B cell (primary cell): ENCODE measurements around the gene SLCO3A1. TPM values are rescaled to one million over a fixed set of nuclear protein-coding genes. Genes with fewer than 3 reads are reported as not detected.

ENCODE experiments used
- ATAC-seq: fragments of 200-7000 bp; cut with Tn5 transposase; one replicate; pipeline ENCODE4 v1.10.0; 2021; ENCODE audit warnings: low read depth, mild to moderate bottlenecking, moderate number of reproducible peaks, moderate library complexity
- CTCF ChIA-PET: fragments of 350-600 bp; sonication (Branson Sonifier 250); formaldehyde crosslinking; loops from one replicate; lab custom pipeline; 2021; ENCODE audit warnings: antibody characterized with exemption, inconsistent platforms; lab: Charles Lee
- POLR2A ChIA-PET: fragments of 350-600 bp; sonication (Branson Sonifier 250); formaldehyde crosslinking; loops from one replicate; lab custom pipeline; 2021; ENCODE audit warnings: antibody characterized with exemption; lab: Charles Lee
- DNase-seq: peaks from one replicate; pipeline ENCODE4 v3.0.0; 2013
- H2AFZ ChIP-seq: 2 replicates; pipeline ENCODE4 v1.6.1; 2012; ENCODE audit warnings: mild to moderate bottlenecking, low read depth, low read length; ENCODE audit not compliant: insufficient read depth, poor library complexity, severe bottlenecking
- H3K27ac ChIP-seq, 2 donors: 1 replicate in 1 of 2; 2 replicates in 1 of 2; pipeline ENCODE4 v1.5.1; 2012 to 2013; ENCODE audit warnings: low read length in 2 of 2, mild to moderate bottlenecking in 2 of 2, moderate library complexity in 1 of 2
- H3K27me3 ChIP-seq, 4 experiments: fragments of 200-600 bp in 1 of 4; sonication (generic) in 1 of 4; replicated peaks in 1 of 4; 1 replicate in 2 of 4; 2 replicates in 2 of 4; pipeline versions ENCODE4 v1.6.1 to v1.7.0; 2013 to 2016; ENCODE audit warnings: low read length in 3 of 4, mild to moderate bottlenecking in 2 of 4, mixed read lengths in 1 of 4, moderate library complexity in 1 of 4; ENCODE audit not compliant: insufficient read depth in 4 of 4, control insufficient read depth in 3 of 4; ENCODE audit errors: control extremely low read depth in 1 of 4
- H3K36me3 ChIP-seq, 2 experiments: replicated peaks in 1 of 2; 1 replicate in 1 of 2; 2 replicates in 1 of 2; pipeline versions ENCODE4 v1.6.1 to v1.7.1; 2013; ENCODE audit warnings: low read length in 1 of 2; ENCODE audit not compliant: insufficient read depth in 2 of 2, control insufficient read depth in 1 of 2; ENCODE audit errors: control extremely low read depth in 1 of 2, extremely low read depth in 1 of 2
- H3K4me1 ChIP-seq, 2 donors: fragments of 200-600 bp in 1 of 2; sonication (generic) in 1 of 2; 1 replicate in 1 of 2; 2 replicates in 1 of 2; pipeline versions ENCODE4 v1.5.1 to v1.6.1; 2013 to 2017; ENCODE audit warnings: low read length in 2 of 2; ENCODE audit not compliant: control insufficient read depth in 2 of 2, insufficient read depth in 2 of 2
- H3K4me2 ChIP-seq: replicated peaks from 2 replicates; pipeline ENCODE3; 2012; ENCODE audit warnings: mild to moderate bottlenecking, low read depth, low read length; ENCODE audit not compliant: poor library complexity, severe bottlenecking
- H3K4me3 ChIP-seq, 5 experiments: fragments of 200-600 bp in 1 of 5; sonication (generic) in 1 of 5; 1 replicate in 3 of 5; 2 replicates in 2 of 5; pipeline versions ENCODE4 v1.5.1 to v1.7.0; 2011 to 2016; ENCODE audit warnings: low read length in 4 of 5, mild to moderate bottlenecking in 4 of 5, low read depth in 2 of 5, control low read depth in 1 of 5, moderate library complexity in 1 of 5; ENCODE audit not compliant: insufficient read depth in 1 of 5; ENCODE audit errors: control extremely low read depth in 1 of 5, extremely low read depth in 1 of 5
- H3K79me2 ChIP-seq: fragments of 200-600 bp; sonication (generic); one replicate; pipeline ENCODE4 v1.6.0; 2016; ENCODE audit warnings: low read length; ENCODE audit not compliant: control insufficient read depth, insufficient read depth
- H3K9ac ChIP-seq: fragments of 200-600 bp; sonication (generic); 2 replicates; pipeline ENCODE4 v1.6.1; 2017; ENCODE audit warnings: mild to moderate bottlenecking, low read length, moderate library complexity
- H3K9me3 ChIP-seq, 3 donors: one replicate each; pipeline versions ENCODE4 v1.6.1 to v1.7.1; 2013; ENCODE audit warnings: low read length in 2 of 3; ENCODE audit not compliant: control insufficient read depth in 2 of 3, insufficient read depth in 1 of 3; ENCODE audit errors: control extremely low read depth in 1 of 3
- H4K20me1 ChIP-seq: 2 replicates; pipeline ENCODE4 v1.6.0; 2012; ENCODE audit warnings: mild to moderate bottlenecking, low read length; ENCODE audit not compliant: insufficient read depth, control insufficient read depth, poor library complexity, severe bottlenecking
- H3K27ac Mint-ChIP-seq: one replicate; pipeline ENCODE4 v1.8.0; 2021; ENCODE audit warnings: mixed read lengths
- H3K27me3 Mint-ChIP-seq: one replicate; pipeline ENCODE4 v1.8.0; 2021; ENCODE audit warnings: mixed read lengths
- H3K4me1 Mint-ChIP-seq: one replicate; pipeline ENCODE4 v1.8.0; 2021; ENCODE audit warnings: mixed read lengths
- H3K4me3 Mint-ChIP-seq: one replicate; pipeline ENCODE4 v1.8.0; 2021; ENCODE audit warnings: mixed read lengths
- H3K9me3 Mint-ChIP-seq: one replicate; pipeline ENCODE4 v1.8.0; 2022; ENCODE audit warnings: mixed read lengths; ENCODE audit not compliant: insufficient read depth
- EZH2 ChIP-seq: IDR thresholded peaks from 2 replicates; pipeline ENCODE4 v1.6.1; 2012; ENCODE audit warnings: borderline replicate concordance, low read depth, mild to moderate bottlenecking, moderate library complexity, low read length; ENCODE audit not compliant: insufficient read depth, poor library complexity, severe bottlenecking
- WGBS: methylation state at CpG from one replicate; pipeline ENCODE4 v1.1.5; 2013; ENCODE audit warnings: missing lambda C conversion rate; ENCODE audit not compliant: insufficient coverage; 5-methylcytosine and 5-hydroxymethylcytosine counted together
- intact Hi-C: fragments of 100-400 bp; cut with micrococcal nuclease; formaldehyde crosslinking; loops from one replicate; pipeline ENCODE4 v1.10.0; 2022
- polyA plus RNA-seq: library from polyadenylated mRNA; depleted of rRNA; stranded (reverse); fragments of >200 nt; gene quantifications from 2 replicates; pipeline ENCODE4 v1.2.3, GENCODE V29; 2012
- total RNA-seq, 2 donors: library from RNA; stranded (reverse); fragments of 120-200 nt in 1 of 2; gene quantifications; 1 replicate in 1 of 2; 2 replicates in 1 of 2; pipeline versions ENCODE4 v1.2.3 to v1.2.4, GENCODE V29; 2013 to 2022
- TF ChIP-seq, protein P1 (sequence below): fragments of 200-600 bp; IDR thresholded peaks from one replicate; pipeline ENCODE4 v1.8.0; 2022; ENCODE audit warnings: antibody characterized with exemption, mild to moderate bottlenecking

Gene SLCO3A1
- total and polyA plus RNA-seq, 2 donors (not counting 1 experiment from before 2014, with no cell fraction given): 0.99 to 2.3 TPM

DNA sequence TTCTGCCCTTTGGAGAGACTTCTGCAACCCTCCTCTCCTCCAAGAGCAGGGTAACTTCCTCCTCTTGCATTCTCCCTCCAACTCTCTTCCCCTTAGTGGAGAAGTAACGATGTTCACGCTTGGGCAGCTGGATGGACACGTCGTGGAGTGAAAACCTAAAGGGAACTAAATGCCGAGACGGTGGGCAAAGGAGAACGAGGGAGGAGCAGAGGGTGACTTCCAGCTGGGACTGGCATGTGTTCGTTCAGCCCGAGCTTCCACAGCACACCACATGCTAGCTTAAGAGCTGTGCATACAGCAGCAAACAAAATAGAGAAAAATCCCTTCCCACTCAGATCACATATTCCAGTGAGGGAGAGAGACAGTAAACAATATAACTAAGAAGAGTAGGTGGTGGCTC, 179.8 kb downstream of the SLCO3A1 start:
- no peaks in the 10 kb centered on the region for H3K36me3 ChIP-seq
- intact Hi-C loops: no loop called here
- DNase-seq: no peak
- no peak overlapping the region for H3K4me3 ChIP-seq
- no peaks in the 10 kb centered on the region for H3K4me1 ChIP-seq
- H2AFZ ChIP-seq: no peak overlapping the region
- no peak overlapping the region for H3K9ac ChIP-seq
- no peaks in the 10 kb centered on the region for H3K79me2 ChIP-seq
- POLR2A ChIA-PET: no interaction called here
- Mint-ChIP-seq H3K9me3 (no peaks in the 10 kb centered on the region), H3K4me3 (no peak overlapping the region), H3K27me3 (no peaks in the 10 kb centered on the region), H3K27ac (no peak overlapping the region), H3K4me1 (no peaks in the 10 kb centered on the region)
- H3K27me3 ChIP-seq: no peaks in the 10 kb centered on the region
- ATAC-seq: no peak
- H4K20me1 ChIP-seq: no peaks in the 10 kb centered on the region
- no peak for TF ChIP-seq EZH2
- TF ChIP-seq, protein P1, sequence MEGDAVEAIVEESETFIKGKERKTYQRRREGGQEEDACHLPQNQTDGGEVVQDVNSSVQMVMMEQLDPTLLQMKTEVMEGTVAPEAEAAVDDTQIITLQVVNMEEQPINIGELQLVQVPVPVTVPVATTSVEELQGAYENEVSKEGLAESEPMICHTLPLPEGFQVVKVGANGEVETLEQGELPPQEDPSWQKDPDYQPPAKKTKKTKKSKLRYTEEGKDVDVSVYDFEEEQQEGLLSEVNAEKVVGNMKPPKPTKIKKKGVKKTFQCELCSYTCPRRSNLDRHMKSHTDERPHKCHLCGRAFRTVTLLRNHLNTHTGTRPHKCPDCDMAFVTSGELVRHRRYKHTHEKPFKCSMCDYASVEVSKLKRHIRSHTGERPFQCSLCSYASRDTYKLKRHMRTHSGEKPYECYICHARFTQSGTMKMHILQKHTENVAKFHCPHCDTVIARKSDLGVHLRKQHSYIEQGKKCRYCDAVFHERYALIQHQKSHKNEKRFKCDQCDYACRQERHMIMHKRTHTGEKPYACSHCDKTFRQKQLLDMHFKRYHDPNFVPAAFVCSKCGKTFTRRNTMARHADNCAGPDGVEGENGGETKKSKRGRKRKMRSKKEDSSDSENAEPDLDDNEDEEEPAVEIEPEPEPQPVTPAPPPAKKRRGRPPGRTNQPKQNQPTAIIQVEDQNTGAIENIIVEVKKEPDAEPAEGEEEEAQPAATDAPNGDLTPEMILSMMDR: no peak
- 21% methylated on average over 7 of the region's 9 CpGs for WGBS
- no peaks in the 10 kb centered on the region for H3K9me3 ChIP-seq
- H3K4me2 ChIP-seq: no peak overlapping the region
- CTCF ChIA-PET: no interaction called here
- no peak overlapping the region for H3K27ac ChIP-seq

DNA sequence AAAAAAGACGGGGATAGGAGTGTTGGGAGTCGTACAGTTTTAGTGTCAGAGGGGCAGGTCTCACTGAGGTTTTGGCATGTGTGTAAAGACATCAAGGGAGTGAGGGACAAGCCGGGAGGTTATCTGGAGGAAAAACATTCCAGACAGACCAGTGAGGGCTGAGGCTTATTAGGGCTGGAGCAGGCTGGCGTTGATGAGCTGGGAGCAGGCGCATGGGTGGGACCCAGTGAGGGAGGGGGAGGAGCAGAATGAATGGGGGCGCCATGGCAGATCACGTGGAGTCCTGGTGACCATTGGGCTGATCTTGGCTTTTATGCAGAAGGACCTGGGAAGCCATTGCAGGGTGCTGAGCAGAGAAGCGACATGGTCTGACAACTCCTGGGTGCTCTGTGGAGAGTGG, 180.2 kb downstream of the SLCO3A1 start:
- ChIA-PET CTCF (no interaction called here), POLR2A (no interaction called here)
- Mint-ChIP-seq H3K9me3 (peaks cover under 1% of the 10 kb centered on the region), H3K4me1 (no peaks in the 10 kb centered on the region), H3K4me3 (no peak overlapping the region), H3K27me3 (no peaks in the 10 kb centered on the region), H3K27ac (no peak overlapping the region)
- no peak overlapping the region for H3K27ac ChIP-seq
- no peak overlapping the region for H3K4me2 ChIP-seq
- no peaks in the 10 kb centered on the region for H3K27me3 ChIP-seq
- H3K36me3 ChIP-seq: no peaks in the 10 kb centered on the region
- DNase-seq: no peak
- TF ChIP-seq EZH2: no peak
- TF ChIP-seq, protein P1: no peak
- no peaks in the 10 kb centered on the region for H3K4me1 ChIP-seq
- H3K9ac ChIP-seq: no peak overlapping the region
- no peaks in the 10 kb centered on the region for H3K9me3 ChIP-seq
- H3K4me3 ChIP-seq: no peak overlapping the region
- no peaks in the 10 kb centered on the region for H4K20me1 ChIP-seq
- 94% methylated on average over 8 of the region's 8 CpGs for WGBS
- no peaks in the 10 kb centered on the region for H3K79me2 ChIP-seq
- no peak for ATAC-seq
- no peak overlapping the region for H2AFZ ChIP-seq
- intact Hi-C loops: no loop called here
